Stimulated activated CD4-positive, alpha-beta T cell treated with anti-CD3 and anti-CD28 coated beads, Interleukin-2, amount 100 ng/mL, for 24 hours (primary cell): Measurements from ENCODE around the gene CYP8B1.
"Not testable (repeated sequence)": the region's sequence is repeated elsewhere in the genome, so short reads cannot be mapped to it uniquely, and the experiment has no call there.

Experiments
- DNase-seq, 2 donors: peaks; one replicate each; pipeline ENCODE4 v3.0.0-alpha.2; 2020

The CYP8B1 gene

GRCh38 chr3:42884324-42884723 lies 8.6 kb upstream of the CYP8B1 start:
- DNase-seq: no peak

DNA sequence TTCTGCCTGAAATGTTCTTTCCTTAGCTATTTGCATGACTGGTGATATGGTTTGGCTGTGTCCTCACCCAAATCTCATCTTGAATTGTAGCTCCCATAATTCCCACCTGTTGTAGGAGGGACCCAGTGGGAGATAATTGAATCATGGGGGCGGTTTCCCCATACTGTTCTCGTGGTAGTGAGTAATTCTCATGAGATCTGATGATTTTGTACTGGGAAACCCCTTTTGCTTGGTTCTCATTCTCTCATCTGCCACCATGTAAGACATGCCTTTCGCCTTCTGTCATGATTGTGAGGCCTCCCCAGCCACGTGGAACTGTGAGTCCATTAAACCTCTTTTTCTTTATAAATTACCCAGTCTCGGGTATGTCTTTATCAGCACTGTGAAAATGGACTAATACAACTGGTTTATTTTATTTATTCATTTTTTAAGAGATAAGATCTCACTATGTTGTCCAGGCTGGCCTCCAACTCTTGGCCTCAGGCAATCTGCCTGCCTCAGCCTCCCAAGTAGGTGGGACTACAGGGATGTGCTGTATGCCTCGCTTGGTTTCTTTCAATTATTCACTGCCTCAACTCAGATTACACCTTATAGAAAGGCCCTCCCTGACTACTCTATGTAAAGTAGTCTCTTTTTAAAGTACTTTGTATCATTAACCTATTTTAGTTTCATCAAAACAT lies 7.7 kb upstream of the CYP8B1 start:
- not testable (repeated sequence) for DNase-seq

GRCh38 chr3:42880601-42881451 lies 5.1 kb upstream of the CYP8B1 start:
- DNase-seq: peak; percentile 86 to 89

- DNase-seq: no peak
Measured at GRCh38 chr3:42880183-42880582, 4.5 kb upstream of the CYP8B1 start.

- DNase-seq: no peak
Measured at GRCh38 chr3:42877881-42878280, 2.2 kb upstream of the CYP8B1 start.

DNA sequence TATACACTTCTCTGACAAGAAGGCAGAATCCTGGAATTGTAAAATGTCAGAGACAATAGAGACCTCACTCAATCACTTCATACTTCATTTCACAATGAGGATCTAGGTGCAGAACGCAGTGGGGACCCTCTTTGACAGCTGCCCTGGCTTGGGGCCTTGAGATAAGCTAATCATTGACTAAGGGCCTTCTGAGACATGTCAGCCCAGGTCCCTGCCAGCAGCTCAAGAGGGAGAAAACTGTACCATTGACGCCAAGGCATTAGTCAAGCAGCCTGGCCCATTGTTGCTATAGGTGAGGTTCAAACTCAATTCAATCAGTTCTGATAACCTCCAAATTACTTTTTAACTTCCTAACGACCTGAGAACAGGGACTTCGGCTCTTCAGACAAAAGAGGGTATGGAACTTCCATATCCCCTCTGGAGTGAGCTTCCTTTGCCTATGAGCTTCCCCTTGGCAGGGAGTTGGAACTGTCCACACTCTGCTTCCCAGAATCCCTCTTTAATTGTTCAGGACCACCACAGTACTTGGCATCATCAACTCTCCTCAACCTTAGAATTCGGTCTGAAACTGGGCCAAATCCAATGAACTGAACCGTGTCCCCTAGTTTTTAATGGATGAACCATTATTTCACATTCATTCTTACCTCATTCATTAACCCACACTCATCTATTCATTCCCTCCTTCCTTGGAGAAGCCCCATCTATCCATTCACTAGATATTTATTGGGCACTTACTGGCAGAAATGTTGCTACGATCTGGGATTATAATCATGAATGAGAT lies 1.5 kb upstream of the CYP8B1 start:
- DNase-seq: no peak

GRCh38 chr3:42876401-42876800 lies 722 bp upstream of the CYP8B1 start:
- DNase-seq: no peak

DNA sequence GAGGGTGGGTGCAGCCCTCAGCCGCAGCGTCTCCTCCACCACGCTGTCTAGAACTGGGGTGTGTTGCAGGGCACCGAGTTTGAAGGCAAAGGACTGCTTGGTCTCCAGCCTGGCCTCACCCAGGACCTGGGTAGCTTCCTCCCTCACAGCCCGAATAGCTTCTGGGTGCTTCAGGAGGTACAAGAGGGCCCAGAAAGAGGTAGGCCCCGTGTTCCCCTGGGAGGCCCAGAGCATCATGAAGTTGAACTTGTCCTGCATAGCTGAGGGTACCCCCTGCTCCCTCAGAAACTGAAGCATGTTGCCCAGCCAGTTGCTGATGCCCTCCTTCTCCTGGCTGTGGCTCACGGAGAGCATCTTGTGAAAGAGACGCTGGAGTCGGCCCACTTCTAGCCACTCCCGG lies 930 bp downstream of the CYP8B1 start:
- DNase-seq: no peak

GRCh38 chr3:42873221-42873982 lies 2.3 kb downstream of the CYP8B1 start:
- DNase-seq: no peak

DNA sequence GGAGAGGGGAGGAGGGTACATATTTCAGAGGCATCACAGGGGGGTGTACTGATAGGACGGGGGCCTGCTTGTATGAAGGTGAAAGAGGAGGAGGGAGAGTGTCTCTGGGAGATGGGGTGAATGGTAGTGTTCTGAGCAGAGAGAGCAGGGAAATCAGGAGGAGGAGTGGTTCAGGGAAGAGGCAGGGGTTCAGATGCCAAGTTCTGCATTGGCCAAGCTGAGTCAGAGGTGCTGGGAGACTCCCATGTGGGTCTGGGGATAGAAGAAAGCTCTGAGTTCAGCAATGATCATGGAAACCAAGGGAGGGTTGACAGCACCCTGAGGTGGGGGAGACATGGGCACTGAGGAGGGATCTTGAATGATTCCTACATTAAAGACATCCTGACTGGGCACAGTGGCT lies 3.0 kb downstream of the CYP8B1 start:
- DNase-seq: no peak

- DNase-seq: no peak
Measured at GRCh38 chr3:42871592-42872196, 4.0 kb downstream of the CYP8B1 start.

- DNase-seq: no peak
Measured at GRCh38 chr3:42868841-42869240, 6.8 kb downstream of the CYP8B1 start.

- DNase-seq: no peak
Measured at GRCh38 chr3:42867138-42867537, 8.5 kb downstream of the CYP8B1 start.

DNA sequence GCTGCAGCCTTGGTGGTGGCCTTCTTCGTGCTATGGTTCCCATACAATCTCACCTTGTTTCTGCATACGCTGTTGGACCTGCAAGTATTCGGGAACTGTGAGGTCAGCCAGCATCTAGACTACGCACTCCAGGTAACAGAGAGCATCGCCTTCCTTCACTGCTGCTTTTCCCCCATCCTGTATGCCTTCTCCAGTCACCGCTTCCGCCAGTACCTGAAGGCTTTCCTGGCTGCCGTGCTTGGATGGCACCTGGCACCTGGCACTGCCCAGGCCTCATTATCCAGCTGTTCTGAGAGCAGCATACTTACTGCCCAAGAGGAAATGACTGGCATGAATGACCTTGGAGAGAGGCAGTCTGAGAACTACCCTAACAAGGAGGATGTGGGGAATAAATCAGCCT lies 10.4 kb downstream of the CYP8B1 start:
- DNase-seq: no peak

DNA sequence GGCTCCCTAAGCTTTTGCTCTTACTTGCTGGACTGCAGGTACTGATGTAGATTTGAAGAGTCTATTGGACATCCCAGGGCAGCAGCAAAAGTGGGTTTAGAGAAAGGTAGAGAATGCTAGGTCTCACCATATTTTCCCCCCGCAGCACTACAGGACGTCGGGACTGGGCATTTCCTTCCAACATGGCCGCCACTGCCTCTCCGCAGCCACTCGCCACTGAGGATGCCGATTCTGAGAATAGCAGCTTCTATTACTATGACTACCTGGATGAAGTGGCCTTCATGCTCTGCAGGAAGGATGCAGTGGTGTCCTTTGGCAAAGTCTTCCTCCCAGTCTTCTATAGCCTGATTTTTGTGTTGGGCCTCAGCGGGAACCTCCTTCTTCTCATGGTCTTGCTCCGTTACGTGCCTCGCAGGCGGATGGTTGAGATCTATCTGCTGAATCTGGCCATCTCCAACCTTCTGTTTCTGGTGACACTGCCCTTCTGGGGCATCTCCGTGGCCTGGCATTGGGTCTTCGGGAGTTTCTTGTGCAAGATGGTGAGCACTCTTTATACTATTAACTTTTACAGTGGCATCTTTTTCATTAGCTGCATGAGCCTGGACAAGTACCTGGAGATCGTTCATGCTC lies 11.2 kb downstream of the CYP8B1 start:
- no peak for DNase-seq

DNA sequence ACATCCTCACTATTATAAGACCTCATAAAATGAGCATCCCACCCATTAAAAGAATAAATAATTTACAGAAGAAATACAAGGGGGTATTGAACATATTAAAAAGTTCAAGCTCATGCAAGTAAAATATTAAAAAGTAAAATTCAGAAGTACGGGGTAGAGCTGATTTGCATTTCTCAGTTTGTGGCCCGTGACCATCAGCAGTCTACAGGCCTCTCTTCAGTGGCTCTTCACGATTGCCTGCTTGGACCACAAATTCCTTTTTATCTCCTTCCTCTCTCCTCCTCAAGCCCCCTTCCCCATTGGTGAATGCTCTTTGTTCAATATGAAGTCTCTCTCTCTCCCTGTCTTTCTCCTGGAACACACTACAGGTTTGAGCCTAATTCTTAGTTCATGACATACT lies 19.1 kb downstream of the CYP8B1 start:
- DNase-seq: no peak

DNA sequence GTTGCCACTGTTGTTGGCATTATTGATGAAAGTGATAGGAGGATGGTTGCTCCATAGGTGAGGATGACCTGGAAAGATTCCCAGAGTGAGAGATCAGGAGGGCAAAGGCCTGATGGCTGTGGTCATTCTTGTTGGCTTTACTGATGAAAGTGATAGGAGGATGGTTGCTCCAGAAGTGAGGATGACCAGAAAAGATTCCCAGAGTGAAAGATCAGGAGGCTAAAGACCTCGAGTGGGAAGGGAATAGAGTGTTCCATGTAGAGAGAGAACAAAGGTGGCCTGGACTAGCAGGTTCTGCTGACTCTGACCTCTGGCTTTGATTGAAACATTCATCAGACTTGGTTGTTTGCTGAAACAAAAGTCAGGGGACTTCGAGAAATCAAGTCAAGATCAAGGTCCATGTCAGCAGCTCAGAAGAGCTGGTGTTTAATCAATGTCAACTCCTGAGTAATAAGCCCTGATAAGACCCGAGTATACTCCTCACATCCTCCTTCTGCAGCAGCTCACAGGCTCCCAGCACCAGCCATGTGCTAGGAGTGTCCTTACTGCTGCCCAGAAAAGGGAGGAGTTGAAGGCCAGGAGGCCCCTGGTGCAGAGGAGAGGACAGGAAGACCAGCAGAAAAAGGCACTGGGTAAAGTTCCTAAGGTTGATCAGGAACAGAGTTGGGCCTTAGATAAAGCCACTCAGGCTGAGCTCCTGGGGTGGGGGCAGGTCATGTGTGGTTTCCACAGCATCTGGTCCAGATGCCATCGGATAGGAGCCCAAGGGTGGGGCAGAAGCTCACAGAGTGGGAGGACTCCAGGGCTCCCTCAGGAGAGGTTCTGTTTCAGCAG lies 19.9 kb downstream of the CYP8B1 start:
- DNase-seq: no peak

GRCh38 chr3:42855219-42855546 lies 20.5 kb downstream of the CYP8B1 start:
- DNase-seq: no peak

- DNase-seq: no peak
Measured at GRCh38 chr3:42853739-42854302, 21.9 kb downstream of the CYP8B1 start.

GRCh38 chr3:42853056-42853455 lies 22.6 kb downstream of the CYP8B1 start:
- no peak for DNase-seq

GRCh38 chr3:42852441-42852840 lies 23.2 kb downstream of the CYP8B1 start:
- no peak for DNase-seq
